Measurements from ENCODE around the gene ADGRL2. TPM values are rescaled to one million over a fixed set of nuclear protein-coding genes. Genes with fewer than 3 reads are reported as not detected.

Gene ADGRL2
- total RNA-seq, 1 experiment from 2014 or later, result 0.20 TPM

- Histone ChIP-seq H3K9me2 (ENCODE audit: insufficient read depth) (no peaks in the 10 kb centered on the region), H3K9ac (ENCODE audit: low read length) (no peak overlapping the region), H3K4me1 (ENCODE audit: control insufficient read depth in 1 of 2, insufficient read depth in 2 of 2, low read length in 2 of 2) (no peaks in the 10 kb centered on the region), H3K36me3 (ENCODE audit: control insufficient read depth in 1 of 2, insufficient read depth in 2 of 2, low read length in 2 of 2) (no peaks in the 10 kb centered on the region), H3K27ac (ENCODE audit: low read depth, low read length) (no peak overlapping the region), H3K4me2 (ENCODE audit: low read length) (no peak overlapping the region), H4K20me1 (ENCODE audit: insufficient read depth) (no peaks in the 10 kb centered on the region), H3K4me3 (replicated peaks in 1 of 2; ENCODE audit: low read depth in 1 of 2, low read length in 2 of 2) (no peak overlapping the region), H2AFZ (ENCODE audit: low read depth, low read length, poor library complexity, severe bottlenecking) (no peak overlapping the region), H3K79me2 (ENCODE audit: insufficient read depth, low read length) (no peaks in the 10 kb centered on the region), H3K9me3 (ENCODE audit: control insufficient read depth in 1 of 2, insufficient read depth in 1 of 2, low read depth in 1 of 2, low read length in 2 of 2) (no peaks in the 10 kb centered on the region), H3K27me3 (ENCODE audit: insufficient read depth, low read length) (no peaks in the 10 kb centered on the region)
- RAD21 ChIA-PET (ENCODE audit: low non-redundant PET in 1 of 2, low total read pairs in 2 of 2, uncharacterized antibody in 2 of 2, unreplicated experiment in 2 of 2), result no interaction called here
- no TSS peak for BruUV-seq (replicated peaks)
- ATAC-seq (no peak), DNase-seq (ENCODE audit: low read depth, low spot score) (no peak)
- no peak for TF ChIP-seq CTCF (IDR thresholded peaks at IDR 0.05 in 2 of 3, conservative IDR thresholded peaks at IDR 0.05 in 1 of 3; ENCODE audit: borderline replicate concordance in 1 of 3, insufficient read depth in 1 of 3, low read depth in 2 of 3, low read length in 2 of 3)
- no peak for TF ChIP-seq CBX3 (IDR thresholded peaks at IDR 0.05; ENCODE audit: low read depth)
- TF ChIP-seq POLR2A (IDR thresholded peaks at IDR 0.05; ENCODE audit: borderline replicate concordance, extremely low read depth, insufficient read depth, insufficient read length), result no peak
- no peak for TF ChIP-seq YY1 (IDR thresholded peaks at IDR 0.05; ENCODE audit: extremely low read depth, insufficient replicate concordance, low read depth, low read length)
- no peak for TF ChIP-seq ZNF274 (IDR thresholded peaks at IDR 0.05; ENCODE audit: low read depth, low read length)
- TF ChIP-seq RAD21 (IDR thresholded peaks at IDR 0.05; ENCODE audit: low read depth), result no peak
- no peak for TF ChIP-seq FOSL1 (IDR thresholded peaks at IDR 0.05; ENCODE audit: low read depth)
- no peak for TF ChIP-seq ELF1 (IDR thresholded peaks at IDR 0.05; ENCODE audit: borderline replicate concordance, low read depth)
- TF ChIP-seq EZH2 (IDR thresholded peaks at IDR 0.05), result no peak
- TF ChIP-seq ZFX (IDR thresholded peaks at IDR 0.05), result no peak
- TF ChIP-seq POLR2AphosphoS5 (IDR thresholded peaks at IDR 0.05; ENCODE audit: low read depth, low read length), result no peak
- no peak for TF ChIP-seq SP1 (IDR thresholded peaks at IDR 0.05; ENCODE audit: low read depth)
- TF ChIP-seq SRF (IDR thresholded peaks at IDR 0.05; ENCODE audit: low read depth), result no peak
- TF ChIP-seq JUND (IDR thresholded peaks at IDR 0.05), result no peak
- TF ChIP-seq MAX (IDR thresholded peaks at IDR 0.05), result no peak
- TF ChIP-seq, protein P1, sequence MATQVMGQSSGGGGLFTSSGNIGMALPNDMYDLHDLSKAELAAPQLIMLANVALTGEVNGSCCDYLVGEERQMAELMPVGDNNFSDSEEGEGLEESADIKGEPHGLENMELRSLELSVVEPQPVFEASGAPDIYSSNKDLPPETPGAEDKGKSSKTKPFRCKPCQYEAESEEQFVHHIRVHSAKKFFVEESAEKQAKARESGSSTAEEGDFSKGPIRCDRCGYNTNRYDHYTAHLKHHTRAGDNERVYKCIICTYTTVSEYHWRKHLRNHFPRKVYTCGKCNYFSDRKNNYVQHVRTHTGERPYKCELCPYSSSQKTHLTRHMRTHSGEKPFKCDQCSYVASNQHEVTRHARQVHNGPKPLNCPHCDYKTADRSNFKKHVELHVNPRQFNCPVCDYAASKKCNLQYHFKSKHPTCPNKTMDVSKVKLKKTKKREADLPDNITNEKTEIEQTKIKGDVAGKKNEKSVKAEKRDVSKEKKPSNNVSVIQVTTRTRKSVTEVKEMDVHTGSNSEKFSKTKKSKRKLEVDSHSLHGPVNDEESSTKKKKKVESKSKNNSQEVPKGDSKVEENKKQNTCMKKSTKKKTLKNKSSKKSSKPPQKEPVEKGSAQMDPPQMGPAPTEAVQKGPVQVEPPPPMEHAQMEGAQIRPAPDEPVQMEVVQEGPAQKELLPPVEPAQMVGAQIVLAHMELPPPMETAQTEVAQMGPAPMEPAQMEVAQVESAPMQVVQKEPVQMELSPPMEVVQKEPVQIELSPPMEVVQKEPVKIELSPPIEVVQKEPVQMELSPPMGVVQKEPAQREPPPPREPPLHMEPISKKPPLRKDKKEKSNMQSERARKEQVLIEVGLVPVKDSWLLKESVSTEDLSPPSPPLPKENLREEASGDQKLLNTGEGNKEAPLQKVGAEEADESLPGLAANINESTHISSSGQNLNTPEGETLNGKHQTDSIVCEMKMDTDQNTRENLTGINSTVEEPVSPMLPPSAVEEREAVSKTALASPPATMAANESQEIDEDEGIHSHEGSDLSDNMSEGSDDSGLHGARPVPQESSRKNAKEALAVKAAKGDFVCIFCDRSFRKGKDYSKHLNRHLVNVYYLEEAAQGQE (IDR thresholded peaks at IDR 0.05; ENCODE audit: low read depth), result no peak
- no peak for TF ChIP-seq TCF7L2 (IDR thresholded peaks at IDR 0.05; ENCODE audit: borderline replicate concordance, extremely low read depth, insufficient read depth, insufficient read length)
- TF ChIP-seq EZH2phosphoT487 (IDR thresholded peaks at IDR 0.05; ENCODE audit: borderline replicate concordance), result no peak
- intact Hi-C loops (cut with micrococcal nuclease), result no loop called here
- POLR2A ChIA-PET, result no interaction called here
- CTCF ChIA-PET, result no interaction called here
These were observed 43.2 kb upstream of the ADGRL2 start for GRCh38 chr1:81757398-81758020.
